GM08714 (cell line): ENCODE data around the gene TPCN2.

ENCODE experiments used
- H3K4me3 ChIP-seq: fragments of 200-500 bp; sonication (Bioruptor generic); 2 replicates; pipeline ENCODE4 v1.5.1; 2014; ENCODE audit warnings: mild to moderate bottlenecking, low read length, inconsistent platforms
- ZNF274 ChIP-seq: IDR thresholded peaks from 2 replicates; pipeline ENCODE4 v1.6.1; 2012; ENCODE audit warnings: mild to moderate bottlenecking, low read depth, low read length

The TPCN2 gene

GRCh38 chr11:69115586-69116560 lies 67.1 kb downstream of the TPCN2 start:
- no peak overlapping the region for H3K4me3 ChIP-seq
- no peak for TF ChIP-seq ZNF274

- no peak for TF ChIP-seq ZNF274
- H3K4me3 ChIP-seq: no peak overlapping the region
These were observed 67.9 kb downstream of the TPCN2 start for GRCh38 chr11:69116671-69117070.

- no peak for TF ChIP-seq ZNF274
- no peak overlapping the region for H3K4me3 ChIP-seq
These were observed 70.5 kb downstream of the TPCN2 start for GRCh38 chr11:69119190-69119589.

- H3K4me3 ChIP-seq: no peak overlapping the region
- TF ChIP-seq ZNF274: no peak
These were observed 71.6 kb downstream of the TPCN2 start for GRCh38 chr11:69120096-69120875.

GRCh38 chr11:69121021-69121420 lies 72.3 kb downstream of the TPCN2 start:
- no peak overlapping the region for H3K4me3 ChIP-seq
- TF ChIP-seq ZNF274: no peak

- no peak overlapping the region for H3K4me3 ChIP-seq
- TF ChIP-seq ZNF274: no peak
These were observed 73.0 kb downstream of the TPCN2 start for GRCh38 chr11:69121621-69122325.

GRCh38 chr11:69122326-69122629 lies 73.5 kb downstream of the TPCN2 start:
- no peak for TF ChIP-seq ZNF274
- H3K4me3 ChIP-seq: no peak overlapping the region

- TF ChIP-seq ZNF274: no peak
- no peak overlapping the region for H3K4me3 ChIP-seq
These were observed 74.1 kb downstream of the TPCN2 start for GRCh38 chr11:69122630-69123431.

GRCh38 chr11:69123593-69124545 lies 75.1 kb downstream of the TPCN2 start:
- H3K4me3 ChIP-seq: no peak overlapping the region
- TF ChIP-seq ZNF274: no peak

GRCh38 chr11:69125861-69126260 lies 77.1 kb downstream of the TPCN2 start:
- no peak for TF ChIP-seq ZNF274
- no peak overlapping the region for H3K4me3 ChIP-seq

GRCh38 chr11:69126286-69126685 lies 77.6 kb downstream of the TPCN2 start:
- no peak overlapping the region for H3K4me3 ChIP-seq
- TF ChIP-seq ZNF274: no peak

GRCh38 chr11:69127081-69127850 lies 78.5 kb downstream of the TPCN2 start:
- no peak overlapping the region for H3K4me3 ChIP-seq
- no peak for TF ChIP-seq ZNF274
